ENCODE results near the gene FAM217B. TPM values are rescaled to one million over a fixed set of nuclear protein-coding genes. Genes with fewer than 3 reads are reported as not detected.

The FAM217B gene
- total RNA-seq, 1 donor from 2014 or later, result 10.8 TPM

DNA sequence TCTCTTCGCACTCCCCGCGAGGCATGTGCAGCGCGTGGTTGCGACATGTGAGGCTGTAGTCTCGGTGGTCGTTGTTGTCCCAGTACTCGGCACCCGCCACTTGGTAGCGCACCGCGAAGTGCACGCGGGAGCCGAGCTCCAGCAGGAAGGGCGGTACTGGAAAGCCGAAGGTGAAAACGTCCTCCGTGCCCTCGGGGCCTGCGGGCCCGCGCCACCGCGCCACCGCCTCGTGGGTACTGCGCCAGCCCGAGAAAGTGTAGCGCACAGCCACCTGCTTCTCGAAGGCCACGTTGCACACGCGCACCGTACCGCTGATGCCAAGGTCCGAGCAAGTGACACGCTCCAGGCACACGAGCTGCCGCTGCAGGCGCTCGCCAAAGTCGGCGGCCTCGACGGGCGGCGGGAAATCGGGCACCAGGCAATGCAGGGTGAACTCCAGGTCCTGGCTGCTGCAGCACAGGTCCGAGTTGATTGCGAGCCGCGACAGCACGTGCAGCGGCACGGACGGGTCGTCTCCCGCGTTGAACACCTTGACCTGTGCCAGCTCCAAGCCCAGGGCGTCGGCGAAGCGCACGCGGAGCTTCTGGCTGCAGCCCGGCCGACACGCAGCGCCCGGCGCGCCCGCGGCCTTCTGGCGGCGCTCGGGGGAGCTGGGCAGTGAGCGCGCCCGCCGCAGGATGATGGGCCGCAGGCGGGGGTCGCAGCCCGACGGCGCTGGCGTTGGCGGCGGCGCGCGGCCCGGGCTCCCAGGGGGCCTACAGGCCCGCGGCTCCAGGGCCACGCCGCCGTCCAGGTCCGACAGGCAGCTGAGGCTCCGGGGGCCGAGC is 924 bp upstream of the FAM217B start:
- Histone ChIP-seq H3K27me3 (ENCODE audit: control insufficient read depth, insufficient read depth, low read length) (no peaks in the 10 kb centered on the region), H3K36me3 (ENCODE audit: control insufficient read depth, insufficient read depth, low read length) (no peaks in the 10 kb centered on the region), H3K4me3 (ENCODE audit: low read depth, low read length) (peak overlapping the region; percentile 66)
- no peak for DNase-seq (ENCODE audit: low read depth)
- TF ChIP-seq, protein P1, sequence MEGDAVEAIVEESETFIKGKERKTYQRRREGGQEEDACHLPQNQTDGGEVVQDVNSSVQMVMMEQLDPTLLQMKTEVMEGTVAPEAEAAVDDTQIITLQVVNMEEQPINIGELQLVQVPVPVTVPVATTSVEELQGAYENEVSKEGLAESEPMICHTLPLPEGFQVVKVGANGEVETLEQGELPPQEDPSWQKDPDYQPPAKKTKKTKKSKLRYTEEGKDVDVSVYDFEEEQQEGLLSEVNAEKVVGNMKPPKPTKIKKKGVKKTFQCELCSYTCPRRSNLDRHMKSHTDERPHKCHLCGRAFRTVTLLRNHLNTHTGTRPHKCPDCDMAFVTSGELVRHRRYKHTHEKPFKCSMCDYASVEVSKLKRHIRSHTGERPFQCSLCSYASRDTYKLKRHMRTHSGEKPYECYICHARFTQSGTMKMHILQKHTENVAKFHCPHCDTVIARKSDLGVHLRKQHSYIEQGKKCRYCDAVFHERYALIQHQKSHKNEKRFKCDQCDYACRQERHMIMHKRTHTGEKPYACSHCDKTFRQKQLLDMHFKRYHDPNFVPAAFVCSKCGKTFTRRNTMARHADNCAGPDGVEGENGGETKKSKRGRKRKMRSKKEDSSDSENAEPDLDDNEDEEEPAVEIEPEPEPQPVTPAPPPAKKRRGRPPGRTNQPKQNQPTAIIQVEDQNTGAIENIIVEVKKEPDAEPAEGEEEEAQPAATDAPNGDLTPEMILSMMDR (IDR thresholded peaks at IDR 0.05; ENCODE audit: insufficient read depth, low read length, poor library complexity, severe bottlenecking), result no peak

DNA sequence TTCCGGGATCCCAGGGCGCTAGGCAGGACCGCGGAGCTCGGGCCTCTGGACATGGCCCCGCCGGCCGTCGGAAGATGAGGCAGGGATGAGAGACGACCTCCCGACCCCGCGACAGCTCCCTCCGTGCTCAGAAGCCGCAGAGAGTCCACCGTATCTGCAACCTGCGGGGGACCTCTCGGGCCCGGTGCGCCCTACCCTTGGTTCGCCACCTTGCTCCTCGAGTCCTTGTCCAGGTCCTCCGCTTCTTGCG is 385 bp upstream of the FAM217B start:
- no peaks in the 10 kb centered on the region for H3K27me3 ChIP-seq (ENCODE audit: control insufficient read depth, insufficient read depth, low read length)
- peak overlapping the region; percentile 66 for H3K4me3 ChIP-seq (ENCODE audit: low read depth, low read length)
- H3K36me3 ChIP-seq (ENCODE audit: control insufficient read depth, insufficient read depth, low read length), result no peaks in the 10 kb centered on the region
- TF ChIP-seq, protein P1 (IDR thresholded peaks at IDR 0.05; ENCODE audit: insufficient read depth, low read length, poor library complexity, severe bottlenecking), result no peak
- no peak for DNase-seq (ENCODE audit: low read depth)

DNA sequence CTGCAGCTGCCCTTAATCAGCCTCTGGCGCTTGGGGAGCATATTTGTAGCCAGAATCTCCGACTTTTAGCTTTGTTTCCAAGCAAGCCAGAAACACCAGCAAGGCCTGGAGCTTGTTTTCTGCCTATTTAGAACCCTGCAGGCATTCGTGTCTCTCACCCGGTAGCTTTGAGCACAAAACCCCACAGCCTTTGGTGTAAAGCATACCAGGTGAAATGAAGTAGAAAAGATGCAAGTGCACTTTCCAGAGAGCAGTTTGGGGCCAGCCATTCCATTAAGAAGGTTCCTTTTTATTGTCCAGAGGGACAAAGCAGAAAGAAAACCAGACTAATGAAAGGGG is 736 bp downstream of the FAM217B start:
- TF ChIP-seq, protein P1 (IDR thresholded peaks at IDR 0.05; ENCODE audit: insufficient read depth, low read length, poor library complexity, severe bottlenecking), result no peak
- no peak for DNase-seq (ENCODE audit: low read depth)
- Histone ChIP-seq H3K27me3 (ENCODE audit: control insufficient read depth, insufficient read depth, low read length) (no peaks in the 10 kb centered on the region), H3K36me3 (ENCODE audit: control insufficient read depth, insufficient read depth, low read length) (no peaks in the 10 kb centered on the region), H3K4me3 (ENCODE audit: low read depth, low read length) (peak overlapping the region; percentile 66)

DNA sequence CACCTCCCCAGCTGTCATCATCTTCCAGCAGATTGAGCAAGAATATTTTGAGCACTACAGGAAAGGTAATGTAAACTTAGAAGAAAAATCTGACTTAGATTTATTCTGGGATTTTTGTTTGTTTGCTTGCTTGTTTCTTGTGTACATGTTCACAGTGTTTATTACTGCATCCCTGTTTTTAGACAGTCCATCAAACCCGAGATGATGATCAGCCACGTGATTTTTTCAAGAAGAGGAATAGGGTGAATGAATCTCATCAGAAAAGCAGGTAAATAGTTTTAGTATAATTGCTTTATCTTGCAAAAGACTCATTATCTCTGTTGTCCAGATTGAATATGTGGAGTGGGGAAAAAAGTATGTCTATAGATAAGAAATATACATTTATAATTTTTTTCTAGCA is 2.1 kb downstream of the FAM217B start:
- no peak overlapping the region for H3K4me3 ChIP-seq (ENCODE audit: low read depth, low read length)
- no peaks in the 10 kb centered on the region for H3K27me3 ChIP-seq (ENCODE audit: control insufficient read depth, insufficient read depth, low read length)
- TF ChIP-seq, protein P1 (IDR thresholded peaks at IDR 0.05; ENCODE audit: insufficient read depth, low read length, poor library complexity, severe bottlenecking), result no peak
- H3K36me3 ChIP-seq (ENCODE audit: control insufficient read depth, insufficient read depth, low read length), result no peaks in the 10 kb centered on the region
- no peak for DNase-seq (ENCODE audit: low read depth)

DNA sequence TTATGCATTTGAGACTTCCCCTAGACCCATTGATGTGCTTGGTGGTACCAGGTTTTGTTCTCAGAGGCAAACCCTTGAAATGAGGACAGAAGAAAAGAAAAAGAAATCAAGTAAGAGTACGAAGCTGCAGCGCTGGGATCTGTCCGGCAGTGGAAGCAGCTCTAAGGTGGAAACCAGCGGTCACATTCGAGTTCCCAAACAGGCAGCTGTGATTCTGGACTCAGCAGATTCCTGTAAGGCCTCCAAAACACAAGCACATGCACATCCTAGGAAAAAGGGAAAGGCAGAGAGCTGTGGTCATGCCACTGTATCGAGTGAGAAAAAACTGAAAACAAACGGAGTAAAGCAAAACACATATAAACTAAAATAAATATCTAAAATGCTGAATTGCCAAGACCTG is 4.5 kb downstream of the FAM217B start:
- DNase-seq (ENCODE audit: low read depth), result no peak
- TF ChIP-seq, protein P1 (IDR thresholded peaks at IDR 0.05; ENCODE audit: insufficient read depth, low read length, poor library complexity, severe bottlenecking), result no peak
- Histone ChIP-seq H3K4me3 (ENCODE audit: low read depth, low read length) (no peak overlapping the region), H3K27me3 (ENCODE audit: control insufficient read depth, insufficient read depth, low read length) (no peaks in the 10 kb centered on the region), H3K36me3 (ENCODE audit: control insufficient read depth, insufficient read depth, low read length) (no peaks in the 10 kb centered on the region)

DNA sequence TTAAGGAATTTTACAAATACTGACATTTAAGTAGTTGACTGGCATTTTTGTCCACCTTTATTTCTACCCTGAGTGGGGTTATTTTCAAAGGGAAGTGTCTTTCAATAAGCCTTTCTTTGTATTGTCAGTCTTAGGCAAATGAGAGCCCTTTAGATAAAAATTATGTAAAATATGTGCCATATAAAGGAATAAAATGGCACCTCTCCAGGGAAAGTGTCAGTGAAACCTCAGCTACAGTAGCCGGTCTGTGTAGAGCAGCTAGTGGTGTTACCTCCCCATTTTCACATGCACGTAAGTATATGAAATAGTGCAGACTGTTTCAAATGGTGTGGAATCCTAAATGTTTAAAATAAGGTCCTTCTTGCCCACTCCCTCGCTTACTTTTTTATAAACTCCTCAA is 5.0 kb downstream of the FAM217B start:
- DNase-seq (ENCODE audit: low read depth), result no peak
- Histone ChIP-seq H3K27me3 (ENCODE audit: control insufficient read depth, insufficient read depth, low read length) (no peaks in the 10 kb centered on the region), H3K4me3 (ENCODE audit: low read depth, low read length) (no peak overlapping the region), H3K36me3 (ENCODE audit: control insufficient read depth, insufficient read depth, low read length) (no peaks in the 10 kb centered on the region)
- TF ChIP-seq, protein P1 (IDR thresholded peaks at IDR 0.05; ENCODE audit: insufficient read depth, low read length, poor library complexity, severe bottlenecking), result no peak
